ENCODE results near the gene CCRL2.

CCRL2 gene

DNA sequence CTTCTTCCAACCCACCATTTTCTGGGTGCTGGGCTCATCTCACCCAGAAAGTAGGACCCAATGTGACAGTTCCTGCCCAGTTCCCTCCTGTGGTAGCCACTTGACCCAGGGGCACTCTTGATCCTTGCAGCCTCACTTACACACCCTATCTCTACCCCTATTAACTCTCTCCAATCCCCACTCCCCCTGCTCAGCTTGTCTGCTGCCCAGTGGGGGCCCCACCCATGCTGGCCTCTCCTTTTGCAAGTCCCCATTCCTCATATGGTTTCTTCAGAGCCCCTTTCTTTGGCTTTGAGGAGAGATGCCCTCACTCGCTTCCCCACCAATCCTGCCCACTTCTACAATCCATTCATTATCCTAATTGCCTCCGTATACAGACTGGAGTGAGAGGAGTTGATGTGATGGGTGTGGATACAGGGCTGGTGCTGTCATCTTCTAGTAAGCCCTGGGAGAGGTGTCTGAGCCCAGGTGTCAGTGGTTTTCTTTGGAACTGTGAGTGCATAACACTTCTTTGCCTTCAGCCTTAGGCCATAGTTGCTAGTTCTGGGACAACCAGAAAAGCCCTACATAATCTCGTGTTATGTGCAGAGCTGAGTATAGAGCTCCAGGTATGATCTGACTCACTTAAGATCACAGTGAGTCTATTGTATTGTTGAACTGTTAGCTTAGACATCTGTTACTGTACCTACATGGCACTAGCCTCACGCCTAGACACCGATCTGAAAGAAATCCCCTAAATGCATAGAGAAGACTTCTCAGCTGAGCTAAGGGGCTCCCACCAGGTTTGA lies 41.1 kb upstream of the CCRL2 start:
- Histone ChIP-seq H3K27ac (ENCODE audit: extremely low read depth, low read depth, low read length) (no peak overlapping the region), H3K4me3 (ENCODE audit: low read depth, low read length) (no peak overlapping the region), H3K36me3 (ENCODE audit: control insufficient read depth in 2 of 2, insufficient read depth in 1 of 2, low read length in 2 of 2) (no peaks in the 10 kb centered on the region), H3K4me1 (ENCODE audit: control insufficient read depth, insufficient read depth, low read length) (no peaks in the 10 kb centered on the region), H3K9me3 (ENCODE audit: control insufficient read depth, insufficient read depth, low read depth, low read length) (no peaks in the 10 kb centered on the region)
- ChIA-PET CTCF (no interaction called here), POLR2A (no interaction called here)
- TF ChIP-seq RBAK (tag by site-specific recombination; IDR thresholded peaks at IDR 0.05), result no peak
- TF ChIP-seq ZNF664 (tag by site-specific recombination; IDR thresholded peaks at IDR 0.05), result no peak
- TF ChIP-seq ZNF529 (tag by site-specific recombination; IDR thresholded peaks at IDR 0.05; ENCODE audit: insufficient replicate concordance), result no peak
- no peak for TF ChIP-seq ZNF639 (tag by site-specific recombination; IDR thresholded peaks at IDR 0.05)
- TF ChIP-seq, protein P1, sequence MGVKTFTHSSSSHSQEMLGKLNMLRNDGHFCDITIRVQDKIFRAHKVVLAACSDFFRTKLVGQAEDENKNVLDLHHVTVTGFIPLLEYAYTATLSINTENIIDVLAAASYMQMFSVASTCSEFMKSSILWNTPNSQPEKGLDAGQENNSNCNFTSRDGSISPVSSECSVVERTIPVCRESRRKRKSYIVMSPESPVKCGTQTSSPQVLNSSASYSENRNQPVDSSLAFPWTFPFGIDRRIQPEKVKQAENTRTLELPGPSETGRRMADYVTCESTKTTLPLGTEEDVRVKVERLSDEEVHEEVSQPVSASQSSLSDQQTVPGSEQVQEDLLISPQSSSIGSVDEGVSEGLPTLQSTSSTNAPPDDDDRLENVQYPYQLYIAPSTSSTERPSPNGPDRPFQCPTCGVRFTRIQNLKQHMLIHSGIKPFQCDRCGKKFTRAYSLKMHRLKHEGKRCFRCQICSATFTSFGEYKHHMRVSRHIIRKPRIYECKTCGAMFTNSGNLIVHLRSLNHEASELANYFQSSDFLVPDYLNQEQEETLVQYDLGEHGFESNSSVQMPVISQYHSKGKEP (tag by site-specific recombination; IDR thresholded peaks at IDR 0.05), result no peak
- no peak for TF ChIP-seq GLIS2 (tag by site-specific recombination; IDR thresholded peaks at IDR 0.05)
- no peak for TF ChIP-seq ZNF629 (tag by site-specific recombination; IDR thresholded peaks at IDR 0.05)
- no peak for TF ChIP-seq ZNF837 (tag by site-specific recombination; IDR thresholded peaks at IDR 0.05)
- no peak for TF ChIP-seq ZNF747 (tag by site-specific recombination; IDR thresholded peaks at IDR 0.05)
- TF ChIP-seq ZSCAN23 (tag by site-specific recombination; IDR thresholded peaks at IDR 0.05), result no peak
- TF ChIP-seq, protein P2, sequence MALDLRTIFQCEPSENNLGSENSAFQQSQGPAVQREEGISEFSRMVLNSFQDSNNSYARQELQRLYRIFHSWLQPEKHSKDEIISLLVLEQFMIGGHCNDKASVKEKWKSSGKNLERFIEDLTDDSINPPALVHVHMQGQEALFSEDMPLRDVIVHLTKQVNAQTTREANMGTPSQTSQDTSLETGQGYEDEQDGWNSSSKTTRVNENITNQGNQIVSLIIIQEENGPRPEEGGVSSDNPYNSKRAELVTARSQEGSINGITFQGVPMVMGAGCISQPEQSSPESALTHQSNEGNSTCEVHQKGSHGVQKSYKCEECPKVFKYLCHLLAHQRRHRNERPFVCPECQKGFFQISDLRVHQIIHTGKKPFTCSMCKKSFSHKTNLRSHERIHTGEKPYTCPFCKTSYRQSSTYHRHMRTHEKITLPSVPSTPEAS (tag by site-specific recombination; IDR thresholded peaks at IDR 0.05), result no peak
- no peak for TF ChIP-seq ZNF549 (tag by site-specific recombination; IDR thresholded peaks at IDR 0.05)
- no peak for TF ChIP-seq ZNF555 (tag by site-specific recombination; conservative IDR thresholded peaks at IDR 0.05)
- no peak for TF ChIP-seq ZNF514 (tag by site-specific recombination; IDR thresholded peaks at IDR 0.05)

- H3K27ac ChIP-seq (ENCODE audit: extremely low read depth, low read depth, low read length), result no peak overlapping the region
- H3K4me3 ChIP-seq (ENCODE audit: low read depth, low read length), result no peak overlapping the region
- H3K4me1 ChIP-seq (ENCODE audit: control insufficient read depth, insufficient read depth, low read length), result no peaks in the 10 kb centered on the region
- ChIA-PET CTCF (interaction anchor here (0.6 to 0.9 kb wide), 4 partner anchors 88 to 1158 kb away, joined by 3 to 4 read pairs (median 3); no protein-coding TSS in a partner anchor), POLR2A (no interaction called here)
- no peaks in the 10 kb centered on the region for H3K36me3 ChIP-seq (ENCODE audit: control insufficient read depth in 2 of 2, insufficient read depth in 1 of 2, low read length in 2 of 2)
- no peak for TF ChIP-seq ZBTB7A (tag by site-specific recombination; IDR thresholded peaks at IDR 0.05; ENCODE audit: low read depth)
- no peak for TF ChIP-seq ZNF202 (tag by site-specific recombination; IDR thresholded peaks at IDR 0.05; ENCODE audit: borderline replicate concordance)
- no peak for TF ChIP-seq ZNF10 (tag by site-specific recombination; IDR thresholded peaks at IDR 0.05)
- no peak for TF ChIP-seq ZNF433 (tag by site-specific recombination; IDR thresholded peaks at IDR 0.05; ENCODE audit: low read depth)
- TF ChIP-seq ZSCAN30 (tag by site-specific recombination; IDR thresholded peaks at IDR 0.05), result no peak
- TF ChIP-seq, protein P3, sequence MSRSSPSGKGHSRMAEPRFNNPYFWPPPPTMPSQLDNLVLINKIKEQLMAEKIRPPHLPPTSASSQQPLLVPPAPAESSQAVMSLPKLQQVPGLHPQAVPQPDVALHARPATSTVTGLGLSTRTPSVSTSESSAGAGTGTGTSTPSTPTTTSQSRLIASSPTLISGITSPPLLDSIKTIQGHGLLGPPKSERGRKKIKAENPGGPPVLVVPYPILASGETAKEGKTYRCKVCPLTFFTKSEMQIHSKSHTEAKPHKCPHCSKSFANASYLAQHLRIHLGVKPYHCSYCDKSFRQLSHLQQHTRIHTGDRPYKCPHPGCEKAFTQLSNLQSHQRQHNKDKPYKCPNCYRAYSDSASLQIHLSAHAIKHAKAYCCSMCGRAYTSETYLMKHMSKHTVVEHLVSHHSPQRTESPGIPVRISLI (tag by site-specific recombination; IDR thresholded peaks at IDR 0.05), result no peak
- TF ChIP-seq ZNF561 (tag by site-specific recombination; IDR thresholded peaks at IDR 0.05; ENCODE audit: borderline replicate concordance), result no peak
- TF ChIP-seq ZNF837 (tag by site-specific recombination; IDR thresholded peaks at IDR 0.05), result no peak
- no peak for TF ChIP-seq ZNF701 (tag by site-specific recombination; IDR thresholded peaks at IDR 0.05)
- no peak for TF ChIP-seq ZNF211 (tag by site-specific recombination; IDR thresholded peaks at IDR 0.05; ENCODE audit: low read depth)
- TF ChIP-seq, protein P4, sequence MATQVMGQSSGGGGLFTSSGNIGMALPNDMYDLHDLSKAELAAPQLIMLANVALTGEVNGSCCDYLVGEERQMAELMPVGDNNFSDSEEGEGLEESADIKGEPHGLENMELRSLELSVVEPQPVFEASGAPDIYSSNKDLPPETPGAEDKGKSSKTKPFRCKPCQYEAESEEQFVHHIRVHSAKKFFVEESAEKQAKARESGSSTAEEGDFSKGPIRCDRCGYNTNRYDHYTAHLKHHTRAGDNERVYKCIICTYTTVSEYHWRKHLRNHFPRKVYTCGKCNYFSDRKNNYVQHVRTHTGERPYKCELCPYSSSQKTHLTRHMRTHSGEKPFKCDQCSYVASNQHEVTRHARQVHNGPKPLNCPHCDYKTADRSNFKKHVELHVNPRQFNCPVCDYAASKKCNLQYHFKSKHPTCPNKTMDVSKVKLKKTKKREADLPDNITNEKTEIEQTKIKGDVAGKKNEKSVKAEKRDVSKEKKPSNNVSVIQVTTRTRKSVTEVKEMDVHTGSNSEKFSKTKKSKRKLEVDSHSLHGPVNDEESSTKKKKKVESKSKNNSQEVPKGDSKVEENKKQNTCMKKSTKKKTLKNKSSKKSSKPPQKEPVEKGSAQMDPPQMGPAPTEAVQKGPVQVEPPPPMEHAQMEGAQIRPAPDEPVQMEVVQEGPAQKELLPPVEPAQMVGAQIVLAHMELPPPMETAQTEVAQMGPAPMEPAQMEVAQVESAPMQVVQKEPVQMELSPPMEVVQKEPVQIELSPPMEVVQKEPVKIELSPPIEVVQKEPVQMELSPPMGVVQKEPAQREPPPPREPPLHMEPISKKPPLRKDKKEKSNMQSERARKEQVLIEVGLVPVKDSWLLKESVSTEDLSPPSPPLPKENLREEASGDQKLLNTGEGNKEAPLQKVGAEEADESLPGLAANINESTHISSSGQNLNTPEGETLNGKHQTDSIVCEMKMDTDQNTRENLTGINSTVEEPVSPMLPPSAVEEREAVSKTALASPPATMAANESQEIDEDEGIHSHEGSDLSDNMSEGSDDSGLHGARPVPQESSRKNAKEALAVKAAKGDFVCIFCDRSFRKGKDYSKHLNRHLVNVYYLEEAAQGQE (tag by site-specific recombination; IDR thresholded peaks at IDR 0.05), result no peak
- TF ChIP-seq FEZF1 (tag by site-specific recombination; IDR thresholded peaks at IDR 0.05), result no peak
- H3K9me3 ChIP-seq (ENCODE audit: control insufficient read depth, insufficient read depth, low read depth, low read length), result no peaks in the 10 kb centered on the region
Measured at GRCh38 chr3:46367811-46368210, 39.2 kb upstream of the CCRL2 start.
